Measurements from ENCODE around the gene HOXA1.

HOXA1 gene

GRCh38 chr7:27114881-27115220, 19.1 kb upstream of the HOXA1 start:
- TF ChIP-seq REST (IDR thresholded peaks at IDR 0.05; ENCODE audit: insufficient read depth in 1 of 2, low read depth in 2 of 2, low read length in 2 of 2) (no peak), FOXP2 (optimal IDR thresholded peaks at IDR 0.05; ENCODE audit: borderline replicate concordance, extremely low read depth, extremely low read length, insufficient read depth) (no peak), POLR2AphosphoS5 (IDR thresholded peaks at IDR 0.05; ENCODE audit: low read depth, low read length) (no peak), TAF1 (IDR thresholded peaks at IDR 0.05; ENCODE audit: borderline replicate concordance, insufficient read depth, low read length) (no peak), SIN3A (IDR thresholded peaks at IDR 0.05; ENCODE audit: borderline replicate concordance, insufficient read depth, low read length) (no peak)

GRCh38 chr7:27113991-27114769, 18.4 kb upstream of the HOXA1 start:
- TF ChIP-seq REST (IDR thresholded peaks at IDR 0.05; ENCODE audit: insufficient read depth in 1 of 2, low read depth in 2 of 2, low read length in 2 of 2) (no peak), TAF1 (IDR thresholded peaks at IDR 0.05; ENCODE audit: borderline replicate concordance, insufficient read depth, low read length) (no peak), POLR2AphosphoS5 (IDR thresholded peaks at IDR 0.05; ENCODE audit: low read depth, low read length) (no peak), SIN3A (IDR thresholded peaks at IDR 0.05; ENCODE audit: borderline replicate concordance, insufficient read depth, low read length) (no peak), FOXP2 (optimal IDR thresholded peaks at IDR 0.05; ENCODE audit: borderline replicate concordance, extremely low read depth, extremely low read length, insufficient read depth) (no peak)

GRCh38 chr7:27112955-27113949, 17.5 kb upstream of the HOXA1 start:
- TF ChIP-seq REST (IDR thresholded peaks at IDR 0.05; ENCODE audit: insufficient read depth in 1 of 2, low read depth in 2 of 2, low read length in 2 of 2) (no peak), SIN3A (IDR thresholded peaks at IDR 0.05; ENCODE audit: borderline replicate concordance, insufficient read depth, low read length) (no peak), POLR2AphosphoS5 (IDR thresholded peaks at IDR 0.05; ENCODE audit: low read depth, low read length) (no peak), TAF1 (IDR thresholded peaks at IDR 0.05; ENCODE audit: borderline replicate concordance, insufficient read depth, low read length) (no peak), FOXP2 (optimal IDR thresholded peaks at IDR 0.05; ENCODE audit: borderline replicate concordance, extremely low read depth, extremely low read length, insufficient read depth) (no peak)

- no peak for TF ChIP-seq TAF1 (IDR thresholded peaks at IDR 0.05; ENCODE audit: borderline replicate concordance, insufficient read depth, low read length)
- TF ChIP-seq POLR2AphosphoS5 (IDR thresholded peaks at IDR 0.05; ENCODE audit: low read depth, low read length): no peak
- TF ChIP-seq REST (IDR thresholded peaks at IDR 0.05; ENCODE audit: insufficient read depth in 1 of 2, low read depth in 2 of 2, low read length in 2 of 2): no peak
- no peak for TF ChIP-seq SIN3A (IDR thresholded peaks at IDR 0.05; ENCODE audit: borderline replicate concordance, insufficient read depth, low read length)
- TF ChIP-seq FOXP2 (optimal IDR thresholded peaks at IDR 0.05; ENCODE audit: borderline replicate concordance, extremely low read depth, extremely low read length, insufficient read depth): no peak
These were observed 16.6 kb upstream of the HOXA1 start for GRCh38 chr7:27112361-27112760.
